GM18520 (cell line): ENCODE measurements around the gene IER3.

ENCODE experiments used
- ATAC-seq: cut with Tn5 transposase; IDR thresholded peaks from one replicate; pipeline ENCODE4 v1.9.1; 2021; ENCODE audit not compliant: unreplicated experiment

Gene IER3

DNA sequence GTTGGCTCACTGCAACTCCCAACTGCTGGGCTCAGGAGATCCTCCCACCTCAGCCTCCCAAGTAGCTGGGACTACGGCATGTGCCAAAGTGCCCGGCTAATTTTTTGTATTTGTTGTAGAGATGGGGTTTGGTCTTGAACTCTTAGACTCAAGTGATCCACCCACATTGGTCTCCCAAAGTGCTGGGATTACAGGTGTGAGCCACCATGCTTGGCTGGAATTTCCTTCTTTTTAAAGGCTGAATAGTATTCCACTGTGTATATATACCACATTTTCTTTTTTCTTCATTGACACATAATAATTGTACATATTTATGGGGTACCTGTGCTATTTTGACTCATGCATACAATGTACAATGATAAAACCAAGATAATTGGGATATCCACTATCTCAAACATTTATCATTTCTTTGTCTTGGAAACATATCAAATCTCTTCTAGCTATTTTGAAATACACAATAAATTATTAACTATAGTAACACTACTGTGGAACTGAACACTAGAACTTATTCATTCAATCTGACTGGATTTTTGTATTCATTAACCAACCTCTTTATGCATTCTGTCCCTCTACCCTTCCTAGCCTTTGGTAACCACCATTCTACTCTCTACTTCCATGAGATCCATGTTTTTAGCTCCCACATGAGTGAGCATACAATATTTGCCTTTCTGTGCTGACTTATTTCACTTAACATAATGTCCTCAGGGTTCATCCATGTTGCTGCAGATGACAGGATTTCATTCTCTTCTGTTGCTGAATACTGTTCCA lies 35.1 kb downstream of the IER3 start:
- ATAC-seq = no peak

DNA sequence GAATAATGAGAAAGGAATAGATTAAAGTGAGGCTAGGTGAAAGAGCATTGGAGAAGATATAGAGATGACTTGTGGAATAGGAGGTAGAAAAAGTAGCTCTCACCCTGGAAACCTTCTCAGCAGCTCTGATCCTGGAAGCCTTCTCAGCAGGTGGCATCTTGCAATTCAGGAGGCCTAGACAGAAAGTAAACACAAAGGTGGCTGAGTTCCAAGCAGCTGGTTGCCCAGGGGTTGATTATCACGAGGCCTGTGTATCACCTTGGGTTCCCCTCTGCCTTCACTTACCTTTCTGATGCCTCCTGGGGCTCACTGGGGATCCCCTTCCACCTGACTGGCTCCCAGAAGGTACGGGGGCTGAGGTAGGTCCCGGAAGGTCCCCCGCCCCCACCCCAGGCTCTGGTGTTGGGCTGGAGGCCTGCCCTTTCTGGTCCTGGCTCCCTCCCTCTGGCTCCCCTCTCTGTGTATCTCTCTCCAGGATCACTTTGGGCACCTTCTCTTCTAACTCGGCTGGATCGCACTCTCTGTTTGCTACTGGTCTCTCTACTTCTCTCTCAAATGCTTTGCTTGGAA lies 37.0 kb downstream of the IER3 start:
- no peak for ATAC-seq

DNA sequence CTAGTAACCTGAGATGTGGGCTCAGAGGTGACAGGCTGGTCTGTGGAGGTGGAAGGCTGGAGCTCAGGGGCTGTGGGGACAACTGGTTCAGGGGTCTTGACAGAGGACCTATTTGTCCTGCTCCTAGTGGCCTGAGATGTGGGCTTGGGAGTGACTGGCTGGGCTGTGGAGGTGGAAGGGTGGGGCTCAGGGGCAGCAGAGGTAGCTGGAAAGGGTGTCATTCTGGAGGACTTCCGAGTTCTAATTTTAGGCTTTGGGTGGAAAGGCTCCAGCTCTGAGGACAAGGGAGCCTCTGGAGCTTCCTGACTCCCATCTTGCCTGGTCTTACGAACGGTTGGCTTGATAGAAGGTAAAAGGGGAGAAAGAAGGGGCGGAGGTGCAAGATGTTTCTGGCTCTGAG lies 38.7 kb downstream of the IER3 start:
- ATAC-seq = no peak

DNA sequence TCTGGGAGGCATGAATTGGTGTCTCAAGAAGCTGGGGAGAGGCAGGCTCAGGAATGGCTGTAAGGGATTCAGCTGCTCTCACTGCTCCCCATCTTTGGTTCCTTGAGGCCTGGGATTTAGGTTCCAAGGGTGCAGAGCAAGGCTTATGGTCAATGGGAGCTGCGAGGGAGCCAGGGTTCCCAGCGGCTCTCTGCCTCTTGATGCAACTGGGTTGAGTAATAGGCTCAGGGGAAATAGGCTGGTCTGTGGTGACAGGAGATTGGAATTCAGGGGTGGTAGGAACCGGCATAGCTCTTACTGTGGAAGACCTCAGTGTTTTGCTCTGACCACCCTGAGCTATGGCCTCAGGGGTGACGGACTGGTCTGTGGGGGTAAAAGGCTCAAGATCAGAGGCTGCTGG lies 40.5 kb downstream of the IER3 start:
- no peak for ATAC-seq

DNA sequence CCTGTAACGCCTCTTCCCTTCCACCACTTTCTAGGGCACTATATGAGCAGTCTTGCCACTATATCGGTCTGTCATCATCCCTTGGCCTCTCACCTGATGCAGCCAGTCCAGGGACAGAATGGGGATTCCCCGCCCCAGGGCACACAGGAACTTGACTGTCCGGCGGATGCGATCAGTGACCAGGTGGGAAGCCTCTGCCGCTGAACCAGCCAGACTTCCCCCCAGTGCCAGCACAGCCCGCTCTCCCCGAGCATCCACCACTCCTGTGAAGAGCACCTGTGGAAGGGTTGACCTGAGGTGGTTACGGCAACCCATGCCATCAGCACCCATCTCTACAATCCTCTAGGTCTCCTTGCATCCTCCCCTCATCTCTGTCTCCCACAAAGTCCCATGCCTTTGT lies 41.3 kb downstream of the IER3 start:
- ATAC-seq = no peak

DNA sequence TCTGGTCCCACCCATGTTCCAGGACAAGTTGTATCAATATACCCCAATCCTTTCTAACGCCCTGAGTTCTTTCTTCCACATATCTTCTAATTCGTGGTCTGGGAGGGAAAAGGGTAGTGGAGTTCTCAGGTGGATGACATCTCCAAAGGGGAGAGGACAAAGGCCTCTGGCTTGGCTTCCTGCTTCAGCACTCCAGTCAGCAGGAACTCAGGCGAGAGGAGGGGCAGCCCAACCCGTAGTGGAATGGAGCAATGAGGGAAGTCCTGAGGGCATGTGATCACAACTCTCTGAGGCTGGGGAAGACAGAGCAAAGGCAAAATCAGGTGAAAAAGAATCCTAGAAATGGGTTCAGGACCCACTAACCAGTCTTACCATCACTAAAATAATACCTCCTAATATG lies 44.0 kb downstream of the IER3 start:
- no peak for ATAC-seq

DNA sequence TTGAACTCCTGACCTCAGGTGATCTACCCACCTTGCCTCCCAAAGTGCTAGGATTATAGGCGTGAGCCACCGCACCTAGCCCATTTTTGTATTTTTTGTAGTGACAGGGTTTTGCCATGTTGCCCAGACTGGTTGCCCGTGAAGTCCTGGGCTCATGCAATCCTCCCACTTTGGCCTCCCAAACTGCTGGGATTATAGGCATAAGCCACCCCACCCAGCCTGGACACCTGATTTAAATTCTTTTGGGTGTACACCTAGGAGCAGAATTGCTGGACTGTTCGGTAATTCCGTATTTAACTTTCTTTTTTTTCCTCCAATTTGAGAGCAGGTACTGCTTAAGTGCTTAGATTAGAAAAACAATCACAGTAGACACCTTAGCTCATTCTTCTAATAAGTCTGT lies 47.9 kb downstream of the IER3 start:
- no peak for ATAC-seq
